K562 (cell line): ENCODE measurements around the gene SIK3. TPM values are rescaled to one million over a fixed set of nuclear protein-coding genes. Genes with fewer than 3 reads are reported as not detected.

Source experiments
- ATAC-seq: fragments of 200-7000 bp; cut with Tn5 transposase; 3 replicates; pipeline ENCODE4 v1.9.1; 2020; ENCODE audit warnings: moderate library complexity
- BruUV-seq: library from RNA; stranded (reverse); fragments of 400-500 nt; replicated peaks from 2 replicates; lab custom pipeline; 2021; lab: Mats Ljungman, UMichigan
- CTCF ChIA-PET: fragments of 300-600 bp; formaldehyde crosslinking; extraction: SDS; loops from one replicate; lab custom pipeline; 2021; ENCODE audit warnings: low intra/inter-chr PET ratio; lab: Yijun Ruan, JAX
- POLR2A ChIA-PET: fragments of 300-600, 350-650 bp; sonication (Branson Sonifier 250); formaldehyde crosslinking; extraction: SDS; loops from one replicate; lab custom pipeline; 2021; ENCODE audit warnings: antibody characterized with exemption, inconsistent platforms; lab: Yijun Ruan, JAX
- DNase-seq, 4 experiments: peaks; one replicate each; pipeline versions ENCODE4 v3.0.0 to v3.0.0-alpha.2; 2011 to 2018; ENCODE audit warnings: low spot score in 3 of 4, mixed read lengths in 3 of 4; ENCODE audit errors: extremely low read depth in 1 of 4
- FAIRE-seq: peaks from 2 replicates; lab custom pipeline; 2011; peaks lifted over from hg19 to GRCh38; lab: Jason Lieb, UNC
- H2AFZ ChIP-seq: 2 replicates; pipeline ENCODE4 v1.6.0; 2011; ENCODE audit warnings: low read depth, low read length, control low read depth, inconsistent platforms
- H3K27ac ChIP-seq: fragments of 200-600 bp; 3 replicates; pipeline ENCODE4 v1.8.0; 2011; ENCODE audit warnings: low read depth, mild to moderate bottlenecking, control low read depth, inconsistent platforms, low read length, moderate library complexity, mixed read lengths; ENCODE audit errors: extremely low read depth
- H3K27me3 ChIP-seq, 2 experiments: fragments of 300-600 bp in 1 of 2; 2 replicates in 1 of 2; 3 replicates in 1 of 2; pipeline versions ENCODE4 v1.6.0 to v1.8.0; 2011; ENCODE audit warnings: inconsistent platforms in 2 of 2, low read length in 2 of 2, mild to moderate bottlenecking in 1 of 2, mixed read lengths in 1 of 2, moderate library complexity in 1 of 2; ENCODE audit not compliant: control insufficient read depth in 2 of 2, insufficient read depth in 2 of 2
- H3K36me3 ChIP-seq: fragments of 300-600 bp; 3 replicates; pipeline ENCODE4 v1.8.0; 2011; ENCODE audit warnings: mild to moderate bottlenecking, low read length, inconsistent platforms; ENCODE audit not compliant: control insufficient read depth, insufficient read depth
- H3K4me1 ChIP-seq, 2 experiments: fragments of 200-600 bp in 1 of 2; replicated peaks in 1 of 2; 2 replicates in 1 of 2; 3 replicates in 1 of 2; pipeline versions ENCODE4 v1.5.1 to v1.8.0; 2011; ENCODE audit warnings: inconsistent platforms in 2 of 2, low read length in 2 of 2, mild to moderate bottlenecking in 1 of 2, mixed read lengths in 1 of 2, moderate library complexity in 1 of 2; ENCODE audit not compliant: control insufficient read depth in 2 of 2, insufficient read depth in 2 of 2
- H3K4me2 ChIP-seq: 2 replicates; pipeline ENCODE4 v1.6.1; 2011; ENCODE audit warnings: low read length, control low read depth, inconsistent platforms, mixed read lengths; ENCODE audit not compliant: insufficient read depth
- H3K4me3 ChIP-seq: fragments of 200-600 bp; sonication (generic), shearing (Covaris generic); 2 replicates; pipeline ENCODE4 v1.5.1; 2016; ENCODE audit warnings: control low read depth, inconsistent platforms
- H3K79me2 ChIP-seq: fragments of 200-600 bp; 3 replicates; pipeline ENCODE4 v1.8.0; 2011; ENCODE audit warnings: low read length, inconsistent platforms; ENCODE audit not compliant: control insufficient read depth, insufficient read depth
- H3K9ac ChIP-seq, 2 experiments: 2 replicates each; pipeline versions ENCODE4 v1.6.0 to v1.6.1; 2011; ENCODE audit warnings: low read depth in 2 of 2, low read length in 2 of 2, control low read depth in 1 of 2, inconsistent platforms in 1 of 2, mild to moderate bottlenecking in 1 of 2, mixed read lengths in 1 of 2; ENCODE audit not compliant: insufficient read depth in 1 of 2
- H3K9me1 ChIP-seq: one replicate; pipeline ENCODE4 v1.6.0; 2011; ENCODE audit warnings: inconsistent platforms, mild to moderate bottlenecking, low read length, moderate library complexity; ENCODE audit not compliant: control insufficient read depth, insufficient read depth
- H3K9me3 ChIP-seq: replicated peaks from 2 replicates; pipeline ENCODE4 v1.5.1; 2011; ENCODE audit warnings: low read depth, low read length, inconsistent platforms; ENCODE audit not compliant: control insufficient read depth, insufficient read depth
- H4K20me1 ChIP-seq: replicated peaks from 2 replicates; pipeline ENCODE4 v1.6.1; 2011; ENCODE audit warnings: low read length, inconsistent platforms, mixed read lengths; ENCODE audit not compliant: control insufficient read depth, insufficient read depth
- E2F6 ChIP-seq, 2 experiments: IDR thresholded peaks; 2 replicates each; pipeline ENCODE4 v1.6.1; 2011; ENCODE audit warnings: borderline replicate concordance in 1 of 2, control low read depth in 1 of 2, low read depth in 1 of 2, low read length in 1 of 2, mild to moderate bottlenecking in 1 of 2, mixed read lengths in 1 of 2, moderate library complexity in 1 of 2; ENCODE audit not compliant: insufficient read depth in 1 of 2, insufficient read length in 1 of 2, poor library complexity in 1 of 2, severe bottlenecking in 1 of 2; ENCODE audit errors: extremely low read depth in 1 of 2
- HES1 ChIP-seq: fragments of 450-650 bp; IDR thresholded peaks from 2 replicates; pipeline ENCODE4 v1.6.1; 2016; ENCODE audit warnings: low read depth, mild to moderate bottlenecking, moderate library complexity
- HIVEP1 ChIP-seq: fragments of 250-450 bp; sonication (Bioruptor Pico); IDR thresholded peaks from 2 replicates; pipeline ENCODE4 v1.4.0; 2020; ENCODE audit warnings: mild to moderate bottlenecking
- HMG20B ChIP-seq: fragments of 250-450 bp; sonication (Bioruptor Pico); IDR thresholded peaks from 2 replicates; pipeline ENCODE4 v1.5.0; 2021; ENCODE audit warnings: mild to moderate bottlenecking
- JUNB ChIP-seq: fragments of 450-650 bp; formaldehyde crosslinking; conservative IDR thresholded peaks from 2 replicates; pipeline ENCODE4 v1.4.0; 2020; ENCODE audit warnings: mild to moderate bottlenecking
- KLF13 ChIP-seq: fragments of 450-650 bp; IDR thresholded peaks from 2 replicates; pipeline ENCODE4 v1.6.1; 2016; ENCODE audit warnings: missing genetic modification characterization, low read depth, mild to moderate bottlenecking, missing compliant biosample characterization, moderate library complexity, borderline replicate concordance
- MTA2 ChIP-seq: fragments of 450-650 bp; IDR thresholded peaks from 2 replicates; pipeline ENCODE4 v1.6.1; 2016; ENCODE audit warnings: low read depth
- NFXL1 ChIP-seq: fragments of 450-650 bp; formaldehyde crosslinking; IDR thresholded peaks from 2 replicates; pipeline ENCODE4 v1.4.0; 2021; ENCODE audit warnings: mild to moderate bottlenecking
- PURB ChIP-seq: sonication (generic); formaldehyde crosslinking; IDR thresholded peaks from 2 replicates; pipeline ENCODE4 v1.9.0; 2021; ENCODE audit warnings: low read depth, mild to moderate bottlenecking, missing genetic modification reagents
- RBM22 ChIP-seq: fragments of 200-400 bp; formaldehyde crosslinking; IDR thresholded peaks from 2 replicates; pipeline ENCODE4 v1.6.1; 2018; ENCODE audit warnings: low read length, low read depth; ENCODE audit not compliant: poor library complexity, severe bottlenecking
- SOX6 ChIP-seq: fragments of 450-650 bp; IDR thresholded peaks from 2 replicates; pipeline ENCODE4 v1.6.1; 2014; ENCODE audit warnings: mild to moderate bottlenecking
- TCF15 ChIP-seq: fragments of 250-450 bp; sonication (Bioruptor Pico); IDR thresholded peaks from 2 replicates; pipeline ENCODE4 v1.8.0; 2022; ENCODE audit warnings: moderate library complexity, mild to moderate bottlenecking, inconsistent platforms
- ZC3H8 ChIP-seq: fragments of 450-650 bp; IDR thresholded peaks from 2 replicates; pipeline ENCODE4 v1.6.1; 2017
- ZNF12 ChIP-seq: sonication (generic); formaldehyde crosslinking; IDR thresholded peaks from 2 replicates; pipeline ENCODE4 v1.4.0; 2020; ENCODE audit warnings: mild to moderate bottlenecking, missing genetic modification reagents
- ZNF23 ChIP-seq: fragments of 250-450 bp; sonication (Bioruptor Pico); IDR thresholded peaks from 2 replicates; pipeline ENCODE4 v1.4.0; 2020; ENCODE audit warnings: mild to moderate bottlenecking
- ZNF639 ChIP-seq, 2 experiments: fragments of 200-800 bp in 1 of 2; sonication (Bioruptor generic) in 1 of 2; sonication (generic) in 1 of 2; formaldehyde crosslinking in 1 of 2; IDR thresholded peaks in 1 of 2; conservative IDR thresholded peaks in 1 of 2; 2 replicates each; pipeline versions ENCODE4 v1.5.0 to v1.6.1; 2016 to 2020; ENCODE audit warnings: missing compliant biosample characterization in 1 of 2, missing genetic modification characterization in 1 of 2, missing genetic modification reagents in 1 of 2
- ZNF75A ChIP-seq: fragments of 450-650 bp; formaldehyde crosslinking; IDR thresholded peaks from 2 replicates; pipeline ENCODE4 v1.4.0; 2020; ENCODE audit warnings: mild to moderate bottlenecking
- WGBS: fragments of 100-300 bp; shearing (Covaris generic); methylation state at CpG from one replicate; pipeline ENCODE4 v1.1.6; 2016; ENCODE audit warnings: low coverage, mixed read lengths; ENCODE audit not compliant: insufficient coverage; ENCODE audit errors: missing lambda C conversion rate; 5-methylcytosine and 5-hydroxymethylcytosine counted together
- in situ Hi-C: fragments of 300-500 bp; cut with MboI; formaldehyde crosslinking; loops from 4 replicates; pipeline ENCODE4 v1.15.0; 2018; ENCODE audit warnings: inconsistent platforms, mixed read lengths
- intact Hi-C: fragments of 100-400 bp; cut with micrococcal nuclease; formaldehyde crosslinking; loops from 2 replicates; pipeline ENCODE4 v1.14.2; 2022
- polyA plus RNA-seq, 8 experiments: library from polyadenylated mRNA; depleted of rRNA in 4 of 8; stranded (reverse) in 5 of 8; unstranded in 3 of 8; fragments of >200 nt; fragmentation: Nextera tagmentation in 2 of 8; fragmentation: Illumina TruSeq in 1 of 8; extraction: Ambion mirVana in 2 of 8; extraction: Trizol in 1 of 8; gene quantifications; 2 replicates each; pipeline versions ENCODE4 v1.2.1 to v1.2.3, GENCODE V29; 2011 to 2014; ENCODE audit warnings: inconsistent platforms in 1 of 8, missing spikeins in 1 of 8
- total RNA-seq, 7 experiments: library from RNA; depleted of rRNA in 6 of 7; stranded (reverse); fragments of >200 nt in 6 of 7; fragmentation: Illumina TruSeq in 2 of 7; extraction: Trizol in 2 of 7; gene quantifications; 2 replicates each; pipeline versions ENCODE4 v1.2.1 to v1.2.3, GENCODE V29; 2011 to 2021; ENCODE audit warnings: low replicate concordance in 1 of 7

SIK3 gene
- total and polyA plus RNA-seq, 9 of the 15 experiments (the other 6 are each of a cell fraction or from before 2014, with no cell fraction given): 1.6 to 21.6 (median 8.0) TPM

GRCh38 chr11:116876656-116877055, 221.6 kb downstream of the SIK3 start:
- no peak overlapping the region for H3K9ac ChIP-seq
- no TSS peak for BruUV-seq
- WGBS: 72% methylated on average over 8 of the region's 8 CpGs
- TF ChIP-seq SOX6 (no peak), ZNF639 (CRISPR knock-in tag; conservative IDR thresholded peaks at IDR 0.05 in 1 of 2, IDR thresholded peaks at IDR 0.05 in 1 of 2) (no peak), RBM22 (no peak), E2F6 (IDR thresholded peaks at IDR 0.05; ENCODE audit: borderline replicate concordance in 1 of 2, extremely low read depth in 1 of 2, insufficient read depth in 1 of 2, insufficient read length in 1 of 2, low read depth in 1 of 2, low read length in 1 of 2, poor library complexity in 1 of 2, severe bottlenecking in 1 of 2) (no peak), TCF15 (CRISPR knock-in tag) (no peak), JUNB (CRISPR knock-in tag) (no peak), ZNF12 (CRISPR knock-in tag) (no peak), HMG20B (CRISPR knock-in tag) (no peak), MTA2 (no peak), KLF13 (tag) (no peak), HIVEP1 (no peak), ZC3H8 (no peak), ZNF23 (no peak), NFXL1 (CRISPR knock-in tag) (no peak), ZNF75A (no peak), PURB (CRISPR knock-in tag) (no peak), HES1 (no peak)
- TF ChIP-seq, all 486 proteins: peak for 0
- Histone ChIP-seq H3K4me3 (no peak overlapping the region), H3K27me3 (no peaks in the 10 kb centered on the region), H3K4me2 (no peak overlapping the region), H4K20me1 (no peaks in the 10 kb centered on the region), H3K9me1 (no peaks in the 10 kb centered on the region), H3K79me2 (no peaks in the 10 kb centered on the region), H3K4me1 (no peaks in the 10 kb centered on the region), H3K36me3 (peaks cover 40% of the 10 kb centered on the region), H3K27ac (no peak overlapping the region), H3K9me3 (no peaks in the 10 kb centered on the region), H2AFZ (no peak overlapping the region)
- in situ Hi-C loops: no loop called here
- FAIRE-seq: no peak
- intact Hi-C loops: no loop called here
- DNase-seq: no peak
- CTCF ChIA-PET: no interaction called here
- ATAC-seq: no peak
- POLR2A ChIA-PET: no interaction called here
